Stimulated activated naive CD8-positive, alpha-beta T cell treated with anti-CD3 and anti-CD28 coated beads, Interleukin-15, Interleukin-2, amounts not matched to agents 100 ng/mL and 50 ng/mL, for 24 hours (primary cell): ENCODE data around the gene EML6.
A peak's percentile ranks its signal among the peaks of the same experiment; 100 is the strongest.

ENCODE experiments used
- H3K27ac Mint-ChIP-seq: one replicate; pipeline ENCODE4 v1.8.0; 2021; ENCODE audit warnings: mild to moderate bottlenecking, mixed read lengths
- H3K27me3 Mint-ChIP-seq: one replicate; pipeline ENCODE4 v1.8.0; 2021; ENCODE audit warnings: mixed read lengths
- H3K36me3 Mint-ChIP-seq: one replicate; pipeline ENCODE4 v1.8.0; 2021; ENCODE audit warnings: low read depth, mixed read lengths
- H3K4me1 Mint-ChIP-seq: one replicate; pipeline ENCODE4 v1.8.0; 2021; ENCODE audit warnings: low read depth, mixed read lengths
- H3K4me3 Mint-ChIP-seq: one replicate; pipeline ENCODE4 v1.8.0; 2021; ENCODE audit warnings: mild to moderate bottlenecking, mixed read lengths
- H3K9me3 Mint-ChIP-seq: one replicate; pipeline ENCODE4 v1.8.0; 2021; ENCODE audit warnings: mixed read lengths

Gene EML6

GRCh38 chr2:55001716-55002115 is 278.3 kb downstream of the EML6 start:
- H3K36me3 Mint-ChIP-seq = no peaks in the 10 kb centered on the region
- H3K9me3 Mint-ChIP-seq = no peaks in the 10 kb centered on the region
- H3K4me3 Mint-ChIP-seq = no peak overlapping the region
- H3K4me1 Mint-ChIP-seq = peaks cover 69% of the 10 kb centered on the region
- no peak overlapping the region for H3K27ac Mint-ChIP-seq
- no peaks in the 10 kb centered on the region for H3K27me3 Mint-ChIP-seq

GRCh38 chr2:55003706-55004639 is 280.5 kb downstream of the EML6 start:
- Mint-ChIP-seq H3K36me3 (no peaks in the 10 kb centered on the region), H3K27me3 (no peaks in the 10 kb centered on the region), H3K4me1 (peaks cover 59% of the 10 kb centered on the region), H3K27ac (no peak overlapping the region), H3K4me3 (no peak overlapping the region), H3K9me3 (no peaks in the 10 kb centered on the region)

DNA sequence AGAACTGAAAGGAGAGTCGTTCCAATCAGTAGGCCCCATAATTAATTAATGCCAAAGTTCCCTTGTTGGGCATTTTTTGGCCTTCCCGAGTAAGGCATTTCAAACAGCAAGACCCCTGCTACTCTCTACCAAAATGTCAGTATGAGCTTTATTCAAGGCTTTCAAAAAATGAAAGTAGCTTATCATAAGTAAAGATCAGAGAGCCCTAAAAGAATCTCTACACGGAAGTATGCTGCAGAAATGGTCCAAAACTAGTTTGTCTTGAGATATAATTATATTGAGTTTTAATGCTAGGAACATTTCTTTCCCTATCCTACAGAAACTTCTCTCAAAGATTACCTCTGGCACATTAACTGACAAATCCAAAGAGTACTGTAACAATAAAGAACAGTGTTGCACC is 282.8 kb downstream of the EML6 start:
- Mint-ChIP-seq H3K9me3 (no peaks in the 10 kb centered on the region), H3K4me3 (no peak overlapping the region), H3K4me1 (peaks cover 62% of the 10 kb centered on the region), H3K36me3 (no peaks in the 10 kb centered on the region), H3K27me3 (no peaks in the 10 kb centered on the region), H3K27ac (no peak overlapping the region)

GRCh38 chr2:55009277-55010060 is 286.0 kb downstream of the EML6 start:
- no peaks in the 10 kb centered on the region for H3K27me3 Mint-ChIP-seq
- H3K9me3 Mint-ChIP-seq = no peaks in the 10 kb centered on the region
- H3K27ac Mint-ChIP-seq = peak overlapping the region; percentile 46
- H3K4me3 Mint-ChIP-seq = peak overlapping the region; percentile 88
- peaks cover 77% of the 10 kb centered on the region for H3K4me1 Mint-ChIP-seq
- H3K36me3 Mint-ChIP-seq = no peaks in the 10 kb centered on the region

DNA sequence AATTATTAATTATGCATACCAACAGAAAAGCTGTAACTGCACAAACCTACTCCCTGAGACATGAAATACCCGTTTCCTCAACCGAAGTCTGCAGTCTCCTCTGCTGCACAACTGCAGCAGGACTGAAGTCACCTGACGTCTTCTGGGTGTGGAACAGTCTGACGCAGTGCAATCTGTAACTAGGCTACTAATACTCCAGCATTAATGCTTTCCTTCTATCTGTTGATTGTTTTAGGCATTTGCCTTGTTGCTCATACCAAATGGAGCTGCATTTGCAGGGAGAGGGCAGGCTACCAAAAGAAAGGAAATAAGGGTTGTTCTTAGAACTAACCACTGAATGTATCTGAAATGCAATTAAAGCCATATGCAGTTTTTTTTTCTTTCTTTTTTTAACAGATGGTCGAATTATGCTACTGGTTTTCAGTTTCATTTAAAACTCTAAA is 286.7 kb downstream of the EML6 start:
- no peaks in the 10 kb centered on the region for H3K9me3 Mint-ChIP-seq
- H3K36me3 Mint-ChIP-seq = peaks cover 3% of the 10 kb centered on the region
- peak overlapping the region; percentile 87 for H3K27ac Mint-ChIP-seq
- H3K4me1 Mint-ChIP-seq = peaks cover 80% of the 10 kb centered on the region
- H3K4me3 Mint-ChIP-seq = peak overlapping the region; percentile 88
- no peaks in the 10 kb centered on the region for H3K27me3 Mint-ChIP-seq

DNA sequence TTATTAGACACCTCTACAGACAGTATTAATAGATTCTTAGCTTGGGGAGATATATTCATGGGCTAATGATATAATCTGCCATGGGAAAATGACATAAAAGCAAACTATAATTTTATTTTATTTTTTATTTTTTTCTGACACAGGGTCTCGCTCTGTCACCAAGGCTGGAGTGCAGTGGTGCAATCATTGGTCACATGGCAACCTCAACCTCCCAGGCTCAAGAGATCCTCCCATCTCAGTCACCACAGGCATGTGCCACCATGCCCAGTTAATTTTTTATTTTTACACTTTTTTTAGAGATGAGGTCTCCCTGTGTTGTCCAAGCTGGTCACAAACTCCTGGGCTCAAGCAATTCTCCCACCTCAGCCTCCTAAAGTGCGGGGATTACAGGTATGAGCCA is 287.5 kb downstream of the EML6 start:
- no peaks in the 10 kb centered on the region for H3K27me3 Mint-ChIP-seq
- no peaks in the 10 kb centered on the region for H3K9me3 Mint-ChIP-seq
- H3K4me3 Mint-ChIP-seq = no peak overlapping the region
- peaks cover 3% of the 10 kb centered on the region for H3K36me3 Mint-ChIP-seq
- peaks cover 75% of the 10 kb centered on the region for H3K4me1 Mint-ChIP-seq
- H3K27ac Mint-ChIP-seq = no peak overlapping the region

DNA sequence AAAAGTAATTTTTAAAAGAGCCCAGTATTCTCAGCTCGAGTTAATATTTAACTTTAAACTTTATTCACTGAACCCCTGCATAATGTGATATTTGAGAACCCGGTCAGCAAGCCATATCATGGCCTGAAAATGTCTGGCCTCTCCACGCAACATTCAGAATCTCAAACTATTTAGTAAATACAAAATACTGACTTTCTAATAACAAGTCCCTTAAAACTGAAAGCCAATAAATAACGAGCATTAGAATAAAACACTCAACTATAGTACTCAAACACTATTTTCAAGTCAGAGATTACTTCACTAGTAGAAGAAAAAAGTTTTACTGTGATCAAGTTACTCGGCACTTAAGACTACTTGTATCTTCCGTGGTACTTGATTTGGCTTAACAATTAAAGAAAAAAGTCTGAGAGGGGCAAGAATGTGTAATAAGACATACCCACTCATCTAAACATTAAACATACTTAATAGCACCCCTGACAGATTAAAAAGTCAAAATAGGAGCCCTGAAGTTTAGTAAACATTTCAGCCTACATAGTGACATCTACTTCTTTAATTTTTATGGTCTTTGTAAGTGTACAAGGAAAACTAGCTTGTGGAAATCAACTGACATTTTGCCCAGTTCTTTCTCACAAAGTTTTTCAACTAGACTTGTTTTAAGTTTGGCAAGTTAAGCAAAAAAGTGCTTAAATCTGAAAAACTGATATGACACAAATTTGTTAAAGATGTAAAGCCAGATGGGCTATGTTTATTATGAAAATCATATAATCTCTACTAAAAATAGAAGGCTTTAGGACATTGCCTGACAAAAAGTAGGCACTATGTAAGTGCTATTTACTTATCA is 288.6 kb downstream of the EML6 start:
- Mint-ChIP-seq H3K27ac (no peak overlapping the region), H3K36me3 (peaks cover 3% of the 10 kb centered on the region), H3K4me3 (no peak overlapping the region), H3K27me3 (no peaks in the 10 kb centered on the region), H3K9me3 (no peaks in the 10 kb centered on the region), H3K4me1 (peaks cover 64% of the 10 kb centered on the region)

- Mint-ChIP-seq H3K9me3 (no peaks in the 10 kb centered on the region), H3K27ac (no peak overlapping the region), H3K4me3 (no peak overlapping the region), H3K36me3 (peaks cover 4% of the 10 kb centered on the region), H3K27me3 (no peaks in the 10 kb centered on the region), H3K4me1 (peaks cover 61% of the 10 kb centered on the region)
Observed at GRCh38 chr2:55012672-55013484, 289.4 kb downstream of the EML6 start.

- Mint-ChIP-seq H3K36me3 (peaks cover 9% of the 10 kb centered on the region), H3K9me3 (no peaks in the 10 kb centered on the region), H3K27ac (no peak overlapping the region), H3K4me1 (peaks cover 68% of the 10 kb centered on the region), H3K27me3 (no peaks in the 10 kb centered on the region), H3K4me3 (no peak overlapping the region)
Observed at GRCh38 chr2:55013936-55014335, 290.5 kb downstream of the EML6 start.

- H3K4me3 Mint-ChIP-seq = no peak overlapping the region
- no peaks in the 10 kb centered on the region for H3K9me3 Mint-ChIP-seq
- H3K4me1 Mint-ChIP-seq = peaks cover 70% of the 10 kb centered on the region
- H3K27me3 Mint-ChIP-seq = no peaks in the 10 kb centered on the region
- peaks cover 21% of the 10 kb centered on the region for H3K36me3 Mint-ChIP-seq
- H3K27ac Mint-ChIP-seq = peak overlapping the region; percentile 65
Observed at GRCh38 chr2:55014962-55015939, 291.8 kb downstream of the EML6 start.

GRCh38 chr2:55017428-55017827 is 294.0 kb downstream of the EML6 start:
- Mint-ChIP-seq H3K4me1 (peaks cover 48% of the 10 kb centered on the region), H3K4me3 (no peak overlapping the region), H3K36me3 (peaks cover 30% of the 10 kb centered on the region), H3K27ac (no peak overlapping the region), H3K27me3 (no peaks in the 10 kb centered on the region), H3K9me3 (no peaks in the 10 kb centered on the region)

GRCh38 chr2:55017880-55018279 is 294.4 kb downstream of the EML6 start:
- H3K4me1 Mint-ChIP-seq = peaks cover 44% of the 10 kb centered on the region
- H3K9me3 Mint-ChIP-seq = no peaks in the 10 kb centered on the region
- no peaks in the 10 kb centered on the region for H3K27me3 Mint-ChIP-seq
- no peak overlapping the region for H3K27ac Mint-ChIP-seq
- no peak overlapping the region for H3K4me3 Mint-ChIP-seq
- H3K36me3 Mint-ChIP-seq = peaks cover 30% of the 10 kb centered on the region

- no peak overlapping the region for H3K4me3 Mint-ChIP-seq
- peaks cover 36% of the 10 kb centered on the region for H3K4me1 Mint-ChIP-seq
- no peaks in the 10 kb centered on the region for H3K27me3 Mint-ChIP-seq
- no peaks in the 10 kb centered on the region for H3K9me3 Mint-ChIP-seq
- peaks cover 30% of the 10 kb centered on the region for H3K36me3 Mint-ChIP-seq
- H3K27ac Mint-ChIP-seq = no peak overlapping the region
Observed at GRCh38 chr2:55018619-55019018, 295.2 kb downstream of the EML6 start.
